HL-60/S4 treated with phorbol 12-myristate 13-acetate at 8.2 ng/mL for 4 days and 3 days (cell line): ENCODE measurements around the gene TGM6.

ENCODE experiments used
- in situ Hi-C: fragments of 300-500 bp; cut with MboI; formaldehyde crosslinking; loops from 2 replicates; pipeline ENCODE4 v1.15.0; 2022; ENCODE audit warnings: low sequenced_read_pairs

The TGM6 gene

DNA sequence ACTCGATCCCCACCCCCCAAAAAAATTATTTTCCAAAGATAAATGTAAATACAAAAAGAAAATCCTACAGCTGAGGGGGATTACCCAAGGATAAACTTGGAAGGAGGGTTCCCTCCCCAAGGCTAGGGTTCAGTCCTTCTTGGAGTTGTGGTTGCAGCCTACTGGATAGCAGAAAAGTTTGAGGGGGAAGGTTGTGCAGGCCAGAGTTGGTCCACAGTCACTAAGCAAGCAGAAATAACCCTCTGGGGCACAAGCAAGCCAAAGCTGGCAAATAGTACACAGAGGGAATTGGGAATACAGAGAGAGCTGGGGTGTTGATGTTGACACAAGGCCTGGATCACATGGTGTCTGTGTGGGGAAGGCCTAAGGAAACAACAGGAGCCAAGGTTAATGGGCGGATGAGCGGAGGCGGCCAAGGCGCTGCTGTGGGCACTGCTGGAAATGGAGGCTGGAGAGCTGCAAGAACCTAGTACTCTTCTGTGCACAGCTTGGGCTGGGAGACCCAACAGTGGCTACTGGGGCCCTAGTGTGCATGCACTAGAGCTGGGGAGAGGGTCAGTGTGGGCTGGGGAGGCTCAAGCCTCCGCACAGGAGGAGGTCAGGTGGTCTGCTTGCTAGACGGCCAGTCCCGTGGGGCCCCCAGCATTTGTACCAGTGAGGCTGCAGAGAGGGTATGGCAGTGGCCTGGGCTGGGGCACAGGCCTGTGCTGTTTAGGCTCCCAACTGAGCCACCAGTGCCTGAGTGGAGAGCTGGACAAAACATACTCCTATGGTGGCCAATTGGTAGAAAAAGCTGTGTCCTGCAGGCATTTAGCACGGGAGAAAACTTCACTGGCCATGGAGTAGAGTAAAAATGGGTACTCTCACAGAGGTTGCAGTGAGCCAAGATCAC lies 95.4 kb downstream of the TGM6 start:
- in situ Hi-C loops, result no loop called here

GRCh38 chr20:2476742-2477615 lies 96.3 kb downstream of the TGM6 start:
- in situ Hi-C loops, result no loop called here

DNA sequence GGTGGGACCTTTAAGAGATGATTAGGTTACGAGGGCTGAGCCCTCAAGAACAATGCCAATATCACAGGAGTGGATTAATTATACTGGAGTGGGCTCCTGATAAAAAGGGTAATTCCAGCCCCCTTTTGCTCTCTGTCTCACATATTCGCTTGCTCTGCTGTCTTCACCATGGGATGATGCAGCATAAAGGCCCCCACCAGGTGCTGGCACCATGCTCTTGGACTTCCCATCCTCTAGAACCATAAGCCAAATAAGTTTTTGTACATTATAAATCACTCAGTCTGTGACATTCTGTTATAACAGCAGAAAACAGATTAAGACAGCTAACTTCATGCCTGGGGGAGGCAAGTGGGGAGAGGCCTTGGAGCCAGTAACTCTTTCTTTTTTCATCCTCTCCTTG lies 99.7 kb downstream of the TGM6 start:
- in situ Hi-C loops, result no loop called here
